ENCODE measurements around the gene ANTKMT. TPM values are rescaled to one million over a fixed set of nuclear protein-coding genes. Genes with fewer than 3 reads are reported as not detected.
"Not testable (repeated sequence)": the region's sequence is repeated elsewhere in the genome, so short reads cannot be mapped to it uniquely, and the experiment has no call there.

Gene ANTKMT
- total RNA-seq, 1 experiment from 2014 or later, result 27.0 TPM

- DNase-seq, result peak; percentile 92
- peaks cover 36% of the 10 kb centered on the region for H3K36me3 ChIP-seq
- H3K4me3 ChIP-seq, result peak within 1 kb of the TSS; percentile 71
- no peaks in the 10 kb centered on the region for H3K27me3 ChIP-seq
- no peaks in the 10 kb centered on the region for H3K9me3 ChIP-seq
Observed at GRCh38 chr16:679814-680624, 40.9 kb upstream of the ANTKMT start, which contains the start of gene STUB1. TSS of gene STUB1 (plus strand) at chr16:680410. CDS start at chr16:680526, 116 bp downstream.

GRCh38 chr16:680625-680945, 40.4 kb upstream of the ANTKMT start:
- Histone ChIP-seq H3K9me3 (no peaks in the 10 kb centered on the region), H3K36me3 (peaks cover 40% of the 10 kb centered on the region)
- DNase-seq, result no peak

GRCh38 chr16:680967-681745, 39.8 kb upstream of the ANTKMT start:
- Histone ChIP-seq H3K9me3 (no peaks in the 10 kb centered on the region), H3K4me3 (peak overlapping the region; percentile 71), H3K27me3 (no peaks in the 10 kb centered on the region), H3K36me3 (peaks cover 46% of the 10 kb centered on the region)
- peak; percentile 84 for DNase-seq

More at GRCh38 chr16:680625-680945, 40.4 kb upstream of the ANTKMT start:
- peak overlapping the region; percentile 71 for H3K4me3 ChIP-seq
- no peaks in the 10 kb centered on the region for H3K27me3 ChIP-seq

- peak; percentile 56 for DNase-seq
- Histone ChIP-seq H3K9me3 (no peaks in the 10 kb centered on the region), H3K4me3 (peak overlapping the region; percentile 71), H3K36me3 (peaks cover 52% of the 10 kb centered on the region), H3K27me3 (no peaks in the 10 kb centered on the region)
Observed at GRCh38 chr16:681746-682427, 39.1 kb upstream of the ANTKMT start.

GRCh38 chr16:682493-683395, 38.2 kb upstream of the ANTKMT start:
- DNase-seq, result no peak
- Histone ChIP-seq H3K4me3 (peak overlapping the region; percentile 51), H3K9me3 (no peaks in the 10 kb centered on the region), H3K36me3 (peaks cover 57% of the 10 kb centered on the region), H3K27me3 (no peaks in the 10 kb centered on the region)

- DNase-seq, result no peak
- H3K27me3 ChIP-seq, result no peaks in the 10 kb centered on the region
- no peaks in the 10 kb centered on the region for H3K9me3 ChIP-seq
- peak overlapping the region; percentile 51 for H3K4me3 ChIP-seq
- H3K36me3 ChIP-seq, result peaks cover 62% of the 10 kb centered on the region
Observed at GRCh38 chr16:683396-684070, 37.4 kb upstream of the ANTKMT start.

- peak; percentile 94 for DNase-seq
- no peaks in the 10 kb centered on the region for H3K9me3 ChIP-seq
- H3K36me3 ChIP-seq, result peaks cover 62% of the 10 kb centered on the region
- no peaks in the 10 kb centered on the region for H3K27me3 ChIP-seq
- H3K4me3 ChIP-seq, result peak within 1 kb of the TSS; percentile 51
Observed at GRCh38 chr16:684071-684794, 36.7 kb upstream of the ANTKMT start, which contains the start of gene JMJD8. TSS of gene JMJD8 (minus strand) at chr16:684334. CDS start at chr16:684319, 15 bp downstream.

GRCh38 chr16:684961-685696, 35.8 kb upstream of the ANTKMT start:
- no peak overlapping the region for H3K4me3 ChIP-seq
- H3K9me3 ChIP-seq, result no peaks in the 10 kb centered on the region
- H3K36me3 ChIP-seq, result peaks cover 62% of the 10 kb centered on the region
- no peaks in the 10 kb centered on the region for H3K27me3 ChIP-seq
- no peak for DNase-seq

GRCh38 chr16:685967-686366, 35.0 kb upstream of the ANTKMT start:
- H3K27me3 ChIP-seq, result no peaks in the 10 kb centered on the region
- H3K4me3 ChIP-seq, result no peak overlapping the region
- peaks cover 61% of the 10 kb centered on the region for H3K36me3 ChIP-seq
- peak; percentile 75 for DNase-seq
- H3K9me3 ChIP-seq, result no peaks in the 10 kb centered on the region

GRCh38 chr16:686459-687260, 34.3 kb upstream of the ANTKMT start:
- Histone ChIP-seq H3K4me3 (no peak overlapping the region), H3K9me3 (no peaks in the 10 kb centered on the region), H3K36me3 (peaks cover 54% of the 10 kb centered on the region), H3K27me3 (no peaks in the 10 kb centered on the region)
- DNase-seq, result no peak

GRCh38 chr16:687499-687898, 33.4 kb upstream of the ANTKMT start:
- H3K27me3 ChIP-seq, result peaks cover under 1% of the 10 kb centered on the region; the same call in 1 of the 2 replicates
- peaks cover 46% of the 10 kb centered on the region for H3K36me3 ChIP-seq
- no peaks in the 10 kb centered on the region for H3K9me3 ChIP-seq
- no peak overlapping the region for H3K4me3 ChIP-seq
- no peak for DNase-seq

- H3K9me3 ChIP-seq, result no peaks in the 10 kb centered on the region
- DNase-seq, result no peak
- peaks cover 35% of the 10 kb centered on the region for H3K36me3 ChIP-seq
- H3K4me3 ChIP-seq, result peak overlapping the region; percentile 97
- peaks cover 13% of the 10 kb centered on the region; the same call in 1 of the 2 replicates for H3K27me3 ChIP-seq
Observed at GRCh38 chr16:689175-689897, 31.6 kb upstream of the ANTKMT start.

GRCh38 chr16:691242-691641, 29.7 kb upstream of the ANTKMT start:
- not testable (repeated sequence) for H3K9me3 ChIP-seq, DNase-seq, H3K4me3 ChIP-seq
- peaks cover 31% of the 10 kb centered on the region for H3K27me3 ChIP-seq
- peaks cover 20% of the 10 kb centered on the region for H3K36me3 ChIP-seq
